ENCODE data around the gene IL17B.
"Not testable (repeated sequence)": the region's sequence is repeated elsewhere in the genome, so short reads cannot be mapped to it uniquely, and the experiment has no call there.

The IL17B gene

DNA sequence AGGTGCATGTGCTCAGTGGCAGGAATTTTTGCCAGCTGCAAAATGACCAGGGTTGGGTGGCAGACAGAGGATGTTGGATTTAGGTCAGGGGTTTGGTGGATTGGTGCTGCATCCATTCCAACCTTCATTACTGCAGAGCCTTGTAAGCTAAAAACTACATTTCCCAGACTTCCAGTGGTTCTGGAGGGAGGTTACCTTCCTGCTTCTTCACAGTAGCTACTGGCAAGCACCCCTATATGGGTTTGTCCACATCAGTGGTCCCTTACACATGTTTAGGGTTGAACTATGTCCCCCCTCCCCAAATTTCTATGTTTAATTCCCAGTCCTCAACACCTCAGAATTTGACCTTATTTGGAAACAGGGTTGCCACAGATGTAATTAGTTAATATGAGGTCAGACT lies 20.7 kb upstream of the IL17B start:
- no peak for DNase-seq

DNA sequence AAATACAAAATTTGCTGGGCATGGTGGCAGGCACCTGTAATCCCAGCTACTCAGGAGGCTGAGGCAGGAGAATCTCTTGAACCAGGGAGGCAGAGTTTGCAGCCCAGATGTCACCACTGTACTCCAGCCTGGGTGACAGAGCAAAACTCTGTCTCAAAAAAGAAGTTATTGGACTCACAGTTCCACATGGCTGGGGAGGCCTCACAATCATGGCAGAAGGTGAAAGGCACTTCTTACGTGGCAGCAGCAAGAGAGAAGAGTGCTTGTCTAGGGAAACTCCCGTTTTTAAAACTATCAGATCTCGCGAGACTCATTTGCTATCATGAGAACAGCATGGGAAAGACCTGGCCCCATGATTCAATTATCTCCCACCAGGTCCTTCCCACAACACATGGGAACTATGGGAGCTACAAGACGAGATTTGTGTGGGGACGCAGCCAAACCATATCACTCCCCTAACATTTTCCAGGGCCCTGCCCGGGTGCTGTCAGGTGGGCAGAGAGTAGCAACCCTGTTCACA lies 19.7 kb upstream of the IL17B start:
- not testable (repeated sequence) for DNase-seq

DNA sequence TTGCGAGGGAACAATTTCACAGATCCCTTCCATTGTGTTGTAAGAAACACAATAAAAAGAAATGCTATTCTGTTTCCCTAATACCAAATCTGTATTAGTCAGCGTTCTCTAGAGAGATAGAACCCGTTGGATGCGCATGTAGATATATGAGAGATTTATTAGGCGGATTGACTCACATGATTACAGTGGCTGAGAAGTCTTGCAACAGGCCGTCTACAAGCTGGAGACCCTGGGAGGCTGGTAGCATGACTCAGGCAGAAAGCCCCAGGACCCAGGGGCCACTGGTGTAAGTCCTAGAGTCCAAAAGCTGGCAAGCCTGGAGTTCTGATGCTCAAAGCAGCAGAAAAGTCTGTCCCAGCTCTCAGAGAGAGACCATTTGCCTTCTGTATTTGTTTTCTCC lies 18.4 kb upstream of the IL17B start:
- no peak for DNase-seq

DNA sequence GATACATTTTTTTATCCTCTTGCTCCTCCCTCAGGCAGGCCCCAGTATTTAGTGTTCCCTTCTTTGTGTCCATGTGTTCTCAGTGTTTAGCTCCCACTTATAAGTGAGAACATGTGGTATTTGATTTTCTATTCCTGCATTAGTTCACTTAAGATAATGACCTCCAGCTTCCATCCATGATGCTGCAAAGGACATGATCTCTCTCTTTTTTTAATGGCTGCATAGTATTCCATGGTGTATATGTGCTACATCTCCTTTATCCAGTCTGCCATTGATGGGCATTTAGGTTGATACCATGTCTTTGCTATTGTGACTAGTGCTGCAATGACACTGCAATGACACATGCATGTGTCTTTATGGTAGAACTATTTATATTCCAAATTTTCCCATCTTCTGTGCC lies 15.9 kb upstream of the IL17B start:
- not testable (repeated sequence) for DNase-seq

DNA sequence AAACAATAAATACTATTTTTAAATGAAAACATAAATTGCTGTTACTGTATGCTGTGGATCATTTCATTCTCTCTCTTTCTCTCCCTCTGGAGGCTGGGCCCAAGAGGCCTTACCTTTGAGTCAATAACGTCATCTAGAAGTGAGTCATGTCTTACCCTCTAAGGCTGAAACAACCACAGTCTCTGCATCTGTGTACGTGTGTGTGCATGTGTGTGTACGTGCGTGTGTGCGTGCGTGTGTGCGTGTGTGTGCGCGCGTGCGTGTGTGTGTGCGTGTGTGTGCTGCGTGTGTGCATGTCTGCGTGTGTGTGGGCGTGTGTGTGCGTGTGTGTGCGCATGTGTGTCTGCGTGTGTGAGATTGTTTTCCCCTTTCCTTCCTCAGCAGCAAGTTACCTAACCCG lies 13.6 kb upstream of the IL17B start:
- DNase-seq = peak; percentile 66

DNA sequence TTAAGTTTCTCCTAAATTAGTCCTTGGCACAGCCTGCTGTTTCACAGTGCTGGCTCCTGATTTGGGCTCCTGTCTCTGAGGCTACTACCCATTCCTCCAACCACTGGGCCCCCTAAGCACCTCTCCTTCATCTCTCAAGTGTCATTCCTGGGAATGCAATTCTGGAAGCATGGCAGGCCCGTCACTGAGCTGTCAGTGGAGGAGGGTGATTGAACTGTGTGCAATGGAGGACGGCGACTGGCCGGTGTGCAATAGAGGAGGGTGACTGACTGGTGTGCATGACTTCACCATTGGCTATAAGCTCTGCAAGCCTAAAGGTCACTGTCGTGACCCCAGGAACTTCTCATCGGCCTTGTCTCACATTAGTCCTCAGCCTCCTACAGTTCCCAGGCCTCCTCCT lies 12.4 kb upstream of the IL17B start:
- no peak for DNase-seq

DNA sequence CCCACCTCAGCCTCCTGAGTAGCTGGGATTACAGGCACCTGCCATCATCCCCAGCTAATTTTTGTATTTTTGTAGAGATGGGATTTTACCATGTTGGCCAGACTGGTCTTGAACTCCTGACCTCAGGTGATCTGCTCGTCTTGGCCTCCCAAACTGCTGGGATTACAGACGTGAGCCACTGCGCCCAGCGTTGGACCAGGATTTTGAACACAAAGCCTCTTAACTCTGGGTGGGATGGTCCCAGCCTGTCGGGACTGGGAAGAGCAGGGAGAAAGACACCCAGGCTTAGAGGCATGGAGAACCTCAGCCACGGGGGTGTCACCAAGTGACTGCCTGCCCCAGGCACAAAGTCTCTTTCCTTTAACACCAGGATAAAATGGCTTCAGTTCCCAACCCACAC lies 12.0 kb upstream of the IL17B start:
- not testable (repeated sequence) for DNase-seq

DNA sequence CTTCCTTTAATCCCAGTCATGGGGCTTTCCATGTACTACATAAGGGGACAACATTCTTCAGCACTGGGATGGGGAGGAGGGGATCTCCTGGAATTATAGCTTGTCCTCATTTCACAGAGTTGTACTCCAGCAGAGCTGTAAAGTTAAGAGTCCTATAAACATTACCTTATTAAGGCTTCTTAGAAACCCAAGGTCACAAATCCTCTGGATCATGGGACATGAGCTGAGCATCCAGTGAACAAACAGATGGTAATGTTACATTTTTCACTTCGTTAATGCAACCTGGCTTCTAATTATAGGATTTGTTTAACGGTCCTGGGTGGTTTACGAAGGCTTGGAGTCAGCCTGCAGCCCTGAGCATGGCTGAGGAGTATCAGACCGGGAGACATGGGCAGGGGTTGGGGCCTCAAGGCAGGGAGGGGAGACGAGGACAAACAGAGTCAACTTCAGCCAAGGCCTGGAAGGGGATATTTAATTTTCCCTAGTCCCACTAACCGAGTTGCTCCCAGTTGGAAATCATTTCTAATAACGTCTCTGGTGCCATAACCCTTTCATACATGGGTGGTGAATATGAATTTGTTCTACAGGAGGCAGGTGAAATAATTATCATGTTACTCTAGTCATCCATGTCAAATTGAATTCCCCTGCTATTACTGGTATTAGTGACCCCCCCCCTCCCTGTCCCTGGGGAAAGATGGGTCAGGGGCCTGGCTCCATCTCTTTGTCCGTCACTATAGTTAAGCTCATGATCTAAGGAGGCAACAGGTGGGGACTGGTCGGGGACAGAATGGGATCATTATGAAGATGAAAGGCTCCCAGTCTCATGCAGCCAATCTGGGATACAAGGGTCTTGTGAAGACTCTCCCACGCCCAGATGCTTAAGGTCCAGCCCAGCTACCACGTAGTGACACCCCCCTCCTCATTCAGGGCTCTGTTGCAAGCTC lies 10.7 kb upstream of the IL17B start:
- DNase-seq = no peak

DNA sequence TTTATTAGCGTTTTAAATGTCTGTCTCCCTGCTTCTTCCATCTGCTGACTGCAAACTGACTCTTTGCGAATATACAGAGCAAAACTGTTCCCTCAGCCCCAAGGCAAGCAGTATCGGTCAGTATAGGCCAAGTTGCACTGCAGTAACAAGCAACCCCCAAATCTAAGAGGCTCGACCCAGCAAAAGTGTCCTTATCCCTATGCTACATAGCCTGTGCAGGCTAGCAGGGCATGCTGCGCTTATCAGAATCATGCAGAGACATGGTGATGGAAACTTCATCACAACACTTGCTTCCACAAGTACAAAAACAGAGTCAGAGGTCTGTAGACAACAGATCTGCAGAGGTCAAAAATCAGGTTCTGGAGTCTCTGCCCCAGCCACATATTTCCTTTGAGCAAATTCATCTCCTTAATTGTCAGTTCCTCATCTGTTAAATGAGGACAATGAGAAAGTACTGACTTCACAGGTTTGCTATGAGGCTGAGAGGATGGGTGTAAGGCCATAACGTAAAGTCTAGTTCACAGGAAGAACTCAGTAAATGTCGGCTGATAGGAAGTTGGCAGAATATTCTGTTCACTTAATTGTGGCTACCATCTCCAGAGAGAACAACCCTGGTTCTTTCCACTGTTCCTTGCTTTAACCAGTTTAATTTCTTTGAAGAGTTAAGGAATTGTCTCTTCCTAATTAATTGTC lies 9.6 kb upstream of the IL17B start:
- DNase-seq = no peak

DNA sequence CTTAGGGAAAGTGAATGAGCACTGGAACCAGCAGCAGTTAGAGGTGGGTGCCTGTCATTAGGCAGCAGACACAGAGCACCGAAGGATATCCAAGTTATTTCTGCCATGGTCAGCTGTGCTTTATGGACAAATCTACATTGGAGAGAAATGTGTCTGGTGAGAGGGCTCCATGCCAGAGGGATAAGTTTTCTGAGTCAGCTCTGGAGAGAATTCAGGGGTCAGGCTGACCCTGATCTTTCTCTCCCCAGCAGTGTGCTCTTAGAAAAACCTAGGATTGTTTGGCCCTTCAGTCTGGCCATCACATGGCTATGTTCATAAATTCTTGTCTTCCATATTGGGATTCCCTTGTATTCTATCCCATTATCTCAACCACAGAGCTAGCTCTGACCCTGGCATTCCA lies 8.9 kb upstream of the IL17B start:
- peak; percentile 41 for DNase-seq

DNA sequence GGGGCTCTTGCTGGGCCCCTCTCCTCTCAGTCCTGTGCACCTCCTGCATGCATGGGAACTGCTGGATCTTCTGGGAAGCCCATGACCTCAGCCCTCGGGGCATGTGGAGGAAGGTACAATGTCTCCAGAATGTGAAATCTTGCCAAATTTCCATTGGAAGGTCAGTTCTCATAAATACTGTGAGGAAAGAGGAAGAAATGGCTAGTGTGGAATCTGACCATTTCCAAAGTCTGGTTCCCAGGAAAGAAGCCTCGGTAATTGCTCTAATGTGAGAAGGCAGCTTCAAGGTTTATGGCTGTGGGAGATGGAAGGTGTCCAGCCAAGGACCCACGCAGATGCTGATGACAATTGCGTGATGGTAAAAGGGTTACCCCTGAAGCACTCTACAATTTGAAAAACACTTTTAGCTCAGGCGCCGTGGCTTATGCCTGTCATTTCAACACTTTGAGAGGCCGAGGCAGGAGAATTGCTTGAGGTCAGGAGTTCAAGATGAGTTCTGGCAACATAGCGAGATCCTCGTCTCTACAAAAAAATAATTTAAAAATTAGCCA lies 8.1 kb upstream of the IL17B start:
- peak; percentile 56 for DNase-seq

DNA sequence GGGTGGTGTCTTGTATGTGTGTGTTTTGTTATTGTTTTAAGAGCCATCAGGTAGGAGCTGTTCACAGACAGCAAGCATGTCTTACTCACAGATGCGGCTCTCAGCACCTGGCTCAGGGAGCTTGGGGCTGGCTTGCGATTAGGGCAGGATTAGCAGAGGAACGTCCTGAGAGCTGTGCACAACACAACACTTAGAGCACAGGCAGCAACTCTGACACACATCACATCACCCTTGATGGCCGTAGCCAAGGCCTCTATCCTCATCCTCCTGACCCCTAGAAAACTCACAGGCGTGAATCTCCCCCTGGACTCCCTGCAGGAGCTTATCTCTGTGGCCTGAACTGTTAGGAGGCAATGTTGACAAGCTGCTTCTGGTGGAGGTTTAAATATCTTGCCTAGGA lies 7.1 kb upstream of the IL17B start:
- DNase-seq = no peak

DNA sequence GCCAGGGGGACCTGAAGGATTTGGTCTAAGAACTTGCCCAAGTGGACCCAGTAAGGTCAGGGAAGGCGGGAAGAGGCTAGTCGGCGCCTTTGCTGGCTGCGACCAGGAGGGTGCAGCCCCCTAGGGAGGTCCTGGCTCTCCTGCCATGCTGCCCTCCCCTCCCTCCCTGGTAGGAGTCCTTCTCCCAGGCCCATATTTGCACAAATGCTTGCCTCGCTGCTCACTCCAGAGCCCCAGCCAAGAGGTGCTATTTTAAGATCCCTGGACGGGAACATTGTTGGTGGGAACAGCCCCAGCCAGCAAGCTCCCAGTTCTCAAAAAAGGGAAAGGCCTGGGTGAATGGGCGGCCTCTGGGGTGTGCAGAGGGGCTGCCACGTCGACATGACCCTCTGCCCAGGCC lies 4.3 kb upstream of the IL17B start:
- no peak for DNase-seq

DNA sequence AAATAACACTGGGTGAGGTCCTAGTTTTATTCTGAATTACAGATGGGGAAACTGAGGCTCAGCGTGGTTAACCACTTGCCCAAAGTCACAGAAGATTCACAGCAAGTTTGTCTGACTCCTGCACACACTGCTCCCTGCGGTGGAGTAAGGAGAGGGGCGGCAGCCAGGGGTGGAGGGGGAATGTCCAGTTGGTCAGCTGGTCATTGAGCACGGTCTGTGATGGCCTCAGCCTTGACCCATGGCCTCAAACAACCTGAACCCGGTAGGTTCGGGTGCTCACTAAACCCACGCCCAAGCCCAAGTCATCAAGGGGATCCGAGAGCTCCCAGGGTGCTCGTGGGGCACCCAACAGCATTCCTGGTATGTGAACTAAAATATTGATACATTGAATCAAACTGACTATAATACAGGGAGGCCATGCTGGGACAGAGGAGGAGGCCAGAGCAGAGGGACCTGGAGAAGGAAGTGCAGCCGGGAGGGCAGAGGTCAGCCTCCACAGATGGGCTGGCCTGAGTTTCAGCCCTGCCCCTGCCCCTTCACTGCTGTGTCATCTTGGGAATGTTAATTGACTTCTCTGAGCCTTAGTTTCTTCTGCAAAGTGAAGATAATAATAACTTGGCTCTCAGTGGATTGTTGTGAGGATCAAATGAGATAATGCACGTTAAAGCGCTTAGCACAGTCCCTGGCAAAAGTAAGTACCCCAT lies 3.6 kb upstream of the IL17B start:
- no peak for DNase-seq

DNA sequence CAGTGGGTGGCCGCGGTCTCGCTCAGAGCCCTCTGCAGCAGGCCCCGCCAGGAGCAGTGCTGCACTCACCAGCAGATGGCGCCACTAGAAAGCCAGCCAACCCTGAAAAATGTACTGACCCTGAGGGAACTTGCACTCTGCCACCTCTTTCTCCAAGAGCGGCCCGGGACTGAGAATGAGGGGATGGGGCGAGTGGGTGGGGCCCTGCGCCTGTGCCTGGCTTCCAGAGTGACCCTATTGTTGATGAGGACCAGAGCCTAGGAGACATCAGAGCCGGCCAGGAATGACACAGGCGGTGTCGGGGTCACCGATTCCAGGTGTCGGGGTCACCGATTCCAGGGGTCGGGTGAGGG lies 2.9 kb upstream of the IL17B start:
- peak; percentile 38 for DNase-seq

DNA sequence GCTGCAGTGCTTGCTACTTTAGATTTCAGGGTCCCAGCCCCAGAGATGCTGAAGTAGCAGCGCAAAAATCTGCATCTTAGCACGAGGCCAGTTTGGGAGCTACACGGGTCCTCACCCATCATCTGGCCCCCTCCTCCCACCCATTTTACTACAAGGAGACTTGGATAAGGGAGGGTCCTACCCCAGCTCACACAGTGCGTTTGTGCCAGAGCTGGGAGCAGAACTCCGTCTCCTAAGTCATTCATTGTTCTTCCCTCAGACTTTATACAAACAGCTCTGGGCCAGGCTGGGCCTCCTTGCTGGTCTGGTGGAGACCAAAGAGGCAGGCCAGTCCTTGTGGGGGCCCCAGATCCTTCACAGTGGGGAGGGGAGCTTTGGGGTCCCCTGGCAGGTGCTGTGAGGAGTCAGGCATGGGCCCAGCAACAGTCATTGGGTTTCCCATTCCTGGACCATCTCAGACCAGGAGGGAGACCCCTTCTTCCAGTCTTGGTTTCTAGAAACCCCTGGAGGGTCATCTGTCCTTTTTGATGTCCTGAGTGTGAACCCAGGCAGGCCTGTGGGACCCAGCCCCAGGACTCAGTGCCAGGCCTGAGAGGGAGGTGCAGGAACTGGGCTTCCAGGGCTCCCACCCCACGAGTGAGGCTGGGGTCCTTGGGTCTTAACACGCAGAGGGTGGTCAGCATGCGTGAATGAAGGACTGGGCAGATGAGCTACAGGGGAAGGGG lies 2.3 kb upstream of the IL17B start:
- no peak for DNase-seq

DNA sequence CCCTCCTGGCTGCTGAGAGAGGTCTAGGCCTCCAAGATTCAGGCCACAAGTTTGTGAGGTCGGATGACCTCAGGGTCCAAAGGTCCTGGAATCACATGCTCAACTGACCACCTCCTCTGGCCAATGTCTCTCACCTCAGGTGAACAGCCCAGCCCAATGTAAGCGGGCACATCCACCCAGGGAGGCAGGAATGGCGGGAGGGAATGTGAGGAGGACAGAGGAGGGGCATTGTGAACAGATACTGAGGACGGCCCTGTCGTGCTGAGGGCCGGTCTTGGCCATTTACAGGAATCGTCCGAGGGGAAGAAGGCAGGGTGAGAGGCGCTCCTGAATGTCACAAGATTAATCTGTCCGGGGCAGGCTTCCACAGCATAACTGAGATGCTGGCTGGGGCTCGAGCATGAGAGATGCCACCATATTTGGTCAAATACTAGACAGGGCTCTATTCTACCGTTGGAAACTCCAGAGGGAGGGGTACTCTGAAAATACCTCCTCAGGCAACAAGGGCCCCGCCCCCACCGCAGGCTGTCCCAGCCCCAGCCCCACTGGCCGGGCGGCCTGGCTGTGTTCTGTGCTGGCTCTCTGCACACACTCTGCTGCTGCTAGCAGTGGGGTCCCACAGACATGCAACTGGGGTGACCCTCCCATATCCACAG lies 1.5 kb upstream of the IL17B start:
- DNase-seq = no peak

DNA sequence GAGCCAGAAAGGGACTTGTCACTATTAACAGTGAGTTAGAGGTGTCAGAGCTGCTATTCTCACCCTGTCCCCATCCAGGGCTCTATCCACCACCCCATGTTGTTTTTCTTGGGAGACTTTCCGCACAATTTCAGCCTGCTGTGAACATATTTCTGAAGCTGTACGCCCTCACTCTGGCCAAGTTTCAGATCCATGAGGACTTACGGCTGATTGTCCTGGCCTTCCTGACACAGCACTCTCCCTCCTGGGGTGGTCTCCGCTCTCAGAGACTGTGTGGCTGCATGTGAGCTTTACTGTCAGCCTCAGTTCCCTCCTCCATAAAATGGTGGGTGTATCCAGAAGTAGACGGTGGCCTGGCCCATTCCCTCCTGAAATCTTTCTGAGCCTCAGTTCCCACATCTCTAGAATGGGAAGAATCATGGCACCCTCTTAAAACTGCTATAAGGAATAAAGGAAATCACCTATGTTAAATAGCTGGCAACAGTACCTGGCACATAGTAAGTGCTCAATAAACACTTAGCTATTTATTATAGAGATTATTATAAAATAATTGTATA lies 804 bp upstream of the IL17B start:
- no peak for DNase-seq

DNA sequence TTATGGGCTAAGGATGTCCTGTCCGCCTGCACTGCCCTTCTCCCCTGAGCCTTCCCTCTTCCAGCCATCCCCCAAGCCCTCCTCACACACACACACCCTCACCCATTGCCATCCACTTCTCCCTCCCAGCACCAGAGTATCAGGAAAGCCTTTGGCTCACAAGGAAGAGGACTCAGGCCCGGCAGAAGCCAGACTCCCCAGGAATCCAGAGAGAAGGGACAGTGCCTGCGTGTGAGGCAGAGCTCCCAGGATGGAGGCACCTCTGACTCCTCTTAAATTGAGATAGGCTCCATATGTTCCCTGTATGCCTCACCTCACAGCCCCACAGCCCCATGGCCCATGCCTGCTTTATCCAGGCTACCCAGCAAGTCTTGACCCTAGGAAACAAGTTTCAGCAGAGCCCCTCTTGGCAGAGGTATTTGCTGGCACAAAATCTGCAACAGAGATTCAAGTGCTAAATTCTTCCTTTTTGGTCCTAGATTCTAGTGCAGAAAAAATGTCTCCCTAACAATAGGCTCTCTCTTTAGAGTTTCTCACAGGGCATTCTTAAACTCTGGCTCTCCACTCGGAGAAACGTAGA lies 761 bp downstream of the IL17B start:
- DNase-seq = no peak

DNA sequence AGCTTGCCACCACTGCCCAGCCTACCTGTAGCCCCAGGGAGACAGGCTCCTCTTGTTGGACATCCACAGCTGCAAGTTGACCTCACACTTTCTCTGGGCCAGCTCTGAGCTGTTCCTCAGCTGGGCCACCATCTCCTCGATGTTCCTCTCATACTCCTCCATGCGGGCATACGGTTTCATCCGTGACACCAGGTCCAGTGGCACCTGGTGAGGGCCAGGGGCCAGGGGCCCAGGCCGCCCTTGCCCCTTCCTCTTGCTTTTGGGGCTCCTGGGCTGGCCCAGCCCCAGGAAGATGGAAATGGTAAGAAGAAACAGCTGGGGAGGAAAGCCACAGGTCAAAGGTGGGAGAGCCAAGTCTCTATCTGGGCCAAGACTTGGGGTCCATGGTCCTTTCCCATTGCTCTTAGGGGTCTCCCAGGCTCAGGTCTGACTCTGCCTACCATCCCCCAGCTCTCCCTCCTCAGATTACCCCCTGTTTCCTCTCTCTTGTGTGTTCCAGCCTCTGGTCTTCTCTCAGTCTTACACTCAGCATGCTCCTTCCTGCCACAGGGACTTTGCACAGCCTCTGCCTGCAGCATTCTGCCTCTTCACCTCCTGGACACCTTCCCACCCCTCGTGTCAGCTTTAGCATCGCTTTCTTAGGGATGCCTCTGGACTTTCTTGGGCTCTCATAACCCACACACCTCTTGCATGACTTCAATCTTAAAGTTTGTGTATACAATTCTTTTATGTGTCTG lies 2.2 kb downstream of the IL17B start:
- no peak for DNase-seq

DNA sequence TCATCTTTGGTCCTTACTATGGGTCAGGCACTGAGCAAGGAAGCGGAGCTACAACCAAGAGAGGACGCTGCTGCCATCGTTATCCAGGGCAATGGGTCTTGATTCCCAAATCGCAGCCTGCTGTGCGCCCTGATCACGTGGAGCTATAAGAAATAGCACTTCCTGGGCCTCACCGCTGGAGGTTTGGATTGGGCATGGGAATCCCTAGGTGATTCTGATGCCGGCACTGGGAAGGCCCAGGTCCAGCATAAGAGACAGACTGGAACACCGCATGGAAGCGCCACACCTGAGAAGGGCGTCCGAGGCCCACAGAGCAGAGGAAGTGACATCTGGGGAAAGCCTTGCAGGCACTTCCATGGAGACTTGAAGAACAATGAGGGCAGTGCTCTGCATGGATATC lies 3.0 kb downstream of the IL17B start:
- no peak for DNase-seq
